Sigmoid colon (tissue), 7 donors: Measurements from ENCODE around the gene CHAF1B. TPM values are rescaled to one million over a fixed set of nuclear protein-coding genes. Genes with fewer than 3 reads are reported as not detected.

Experiments used
- DNase-seq: peaks from one replicate; pipeline ENCODE4 v3.0.0-alpha.2; 2019
- H3K27ac ChIP-seq, 4 donors: fragments of 200-600 bp; sonication (generic); one replicate each; pipeline ENCODE4 v1.5.1; 2016 to 2019; ENCODE audit warnings: mild to moderate bottlenecking in 1 of 4
- H3K27me3 ChIP-seq, 3 donors: fragments of 200-600 bp; sonication (generic); one replicate each; pipeline ENCODE4 v1.5.1; 2019; ENCODE audit warnings: mild to moderate bottlenecking in 1 of 3
- H3K36me3 ChIP-seq, 4 donors: fragments of 200-600 bp; sonication (generic); one replicate each; pipeline ENCODE4 v1.5.1; 2016 to 2019
- H3K4me1 ChIP-seq, 4 donors: fragments of 200-600 bp; sonication (generic); one replicate each; pipeline ENCODE4 v1.5.1; 2017 to 2019
- H3K4me3 ChIP-seq, 4 donors: fragments of 200-600 bp; sonication (generic); one replicate each; pipeline ENCODE4 v1.5.1; 2017 to 2019; ENCODE audit warnings: mild to moderate bottlenecking in 2 of 4, moderate library complexity in 1 of 4
- H3K9me3 ChIP-seq, 4 donors: fragments of 200-600 bp in 3 of 4; sonication (generic) in 3 of 4; one replicate each; pipeline versions ENCODE4 v1.5.1 to v1.6.1; 2013 to 2019
- EP300 ChIP-seq, 4 donors: sonication (generic); formaldehyde crosslinking; IDR thresholded peaks; one replicate each; pipeline ENCODE4 v1.6.1; 2017; ENCODE audit warnings: antibody characterized with exemption in 4 of 4
- POLR2A ChIP-seq, 2 donors: fragments of 450-650 bp; IDR thresholded peaks; one replicate each; pipeline ENCODE4 v1.6.1; 2016; ENCODE audit warnings: antibody characterized with exemption in 2 of 2, mild to moderate bottlenecking in 2 of 2, moderate library complexity in 2 of 2
- POLR2AphosphoS5 ChIP-seq, 4 donors: sonication (generic); formaldehyde crosslinking; IDR thresholded peaks; one replicate each; pipeline ENCODE4 v1.6.1; 2017; ENCODE audit warnings: antibody characterized with exemption in 4 of 4
- WGBS, 2 donors: extraction: QIAGEN DNeasy Blood & Tissue Kit; methylation state at CpG; one replicate each; pipeline ENCODE4 v1.1.7; 2013; 5-methylcytosine and 5-hydroxymethylcytosine counted together
- intact Hi-C: fragments of 100-400 bp; cut with DNase I; formaldehyde crosslinking; loops from one replicate; pipeline ENCODE4 v1.15.1; 2023
- polyA plus RNA-seq, 3 donors: library from polyadenylated mRNA; stranded (reverse); fragments of 200-250 nt; gene quantifications; one replicate each; pipeline ENCODE4 v1.2.3, GENCODE V29; 2013
- total RNA-seq, 4 donors: library from RNA; depleted of rRNA; stranded (reverse); fragments of >200 nt; gene quantifications; one replicate each; pipeline ENCODE4 v1.1.0, GENCODE V29; 2016
- TF ChIP-seq, protein P1 (sequence below), 4 experiments: fragments of 450-650 bp in 3 of 4; fragments of 200-600 bp in 1 of 4; IDR thresholded peaks; one replicate each; pipeline ENCODE4 v1.5.1; 2016 to 2019; ENCODE audit warnings: antibody characterized with exemption in 4 of 4, mild to moderate bottlenecking in 3 of 4, moderate library complexity in 2 of 4
- donor health status: healthy with polysubstance abuse.
- donor health status: Bipolar disorder and iron deficiency.
- donor health status: healthy.

The CHAF1B gene
- total and polyA plus RNA-seq, 7 donors: 0.36 to 3.5 (median 0.66) TPM

DNA sequence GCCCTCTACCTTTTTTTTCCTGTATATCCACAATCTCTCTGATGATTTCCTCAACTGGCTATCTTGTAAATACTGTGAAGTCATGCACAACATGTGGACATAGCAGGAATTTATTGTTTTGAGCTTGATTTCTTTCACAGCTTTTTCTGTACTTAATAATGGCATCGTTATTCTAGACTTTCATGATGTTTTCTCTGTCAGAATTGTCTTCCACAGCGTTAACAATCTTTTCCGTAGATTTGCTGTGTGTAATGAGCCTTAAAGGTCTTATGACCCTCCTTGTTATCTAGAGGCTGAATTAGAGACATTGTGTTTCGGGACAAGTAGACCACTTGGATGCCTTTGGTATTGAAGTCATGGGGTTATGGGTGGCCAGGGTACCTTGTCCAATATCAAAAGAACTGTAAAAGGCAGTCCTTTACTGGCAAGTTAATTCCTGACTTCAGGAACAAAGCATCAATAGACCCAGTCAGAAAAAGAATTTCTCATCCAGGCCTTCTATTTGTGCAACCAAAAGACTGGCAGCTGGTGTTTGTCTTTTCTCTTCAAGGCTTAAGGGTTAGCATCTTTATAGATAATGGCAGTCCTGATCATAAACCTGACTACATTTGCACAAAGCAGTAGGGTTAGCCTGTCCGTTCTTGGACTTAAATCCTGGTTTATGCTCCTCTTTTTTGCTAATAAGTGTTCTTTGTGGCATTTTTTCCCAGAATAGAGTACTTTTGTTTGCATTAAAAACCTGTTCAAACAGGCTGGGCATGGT, 30.1 kb upstream of the CHAF1B start:
- no peak overlapping the region for H3K27ac ChIP-seq
- no peak for DNase-seq
- intact Hi-C loops: no loop called here
- H3K27me3 ChIP-seq: no peaks in the 10 kb centered on the region
- H3K36me3 ChIP-seq: peaks cover 9 to 89% (median 27%) of the 10 kb centered on the region in 4 donors
- 90 to 93% methylated on average over 5 of the region's 5 CpGs for WGBS, 2 donors
- TF ChIP-seq, protein P1, sequence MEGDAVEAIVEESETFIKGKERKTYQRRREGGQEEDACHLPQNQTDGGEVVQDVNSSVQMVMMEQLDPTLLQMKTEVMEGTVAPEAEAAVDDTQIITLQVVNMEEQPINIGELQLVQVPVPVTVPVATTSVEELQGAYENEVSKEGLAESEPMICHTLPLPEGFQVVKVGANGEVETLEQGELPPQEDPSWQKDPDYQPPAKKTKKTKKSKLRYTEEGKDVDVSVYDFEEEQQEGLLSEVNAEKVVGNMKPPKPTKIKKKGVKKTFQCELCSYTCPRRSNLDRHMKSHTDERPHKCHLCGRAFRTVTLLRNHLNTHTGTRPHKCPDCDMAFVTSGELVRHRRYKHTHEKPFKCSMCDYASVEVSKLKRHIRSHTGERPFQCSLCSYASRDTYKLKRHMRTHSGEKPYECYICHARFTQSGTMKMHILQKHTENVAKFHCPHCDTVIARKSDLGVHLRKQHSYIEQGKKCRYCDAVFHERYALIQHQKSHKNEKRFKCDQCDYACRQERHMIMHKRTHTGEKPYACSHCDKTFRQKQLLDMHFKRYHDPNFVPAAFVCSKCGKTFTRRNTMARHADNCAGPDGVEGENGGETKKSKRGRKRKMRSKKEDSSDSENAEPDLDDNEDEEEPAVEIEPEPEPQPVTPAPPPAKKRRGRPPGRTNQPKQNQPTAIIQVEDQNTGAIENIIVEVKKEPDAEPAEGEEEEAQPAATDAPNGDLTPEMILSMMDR (IDR thresholded peaks at IDR 0.05): no peak
- TF ChIP-seq EP300 (IDR thresholded peaks at IDR 0.05): no peak
- no peak for TF ChIP-seq POLR2A (IDR thresholded peaks at IDR 0.05)
- TF ChIP-seq POLR2AphosphoS5 (IDR thresholded peaks at IDR 0.05): no peak
- no peaks in the 10 kb centered on the region for H3K4me1 ChIP-seq
- H3K9me3 ChIP-seq: no peaks in the 10 kb centered on the region
- H3K4me3 ChIP-seq: no peak overlapping the region

GRCh38 chr21:36355868-36356267, 29.3 kb upstream of the CHAF1B start:
- Histone ChIP-seq H3K27ac (no peak overlapping the region), H3K9me3 (no peaks in the 10 kb centered on the region), H3K36me3 (peaks cover 15 to 89% (median 34%) of the 10 kb centered on the region in 4 donors), H3K27me3 (no peaks in the 10 kb centered on the region), H3K4me3 (no peak overlapping the region), H3K4me1 (no peaks in the 10 kb centered on the region)
- intact Hi-C loops: no loop called here
- no peak for DNase-seq
- TF ChIP-seq EP300 (IDR thresholded peaks at IDR 0.05): no peak
- TF ChIP-seq POLR2AphosphoS5 (IDR thresholded peaks at IDR 0.05): no peak
- TF ChIP-seq, protein P1 (IDR thresholded peaks at IDR 0.05): no peak
- no peak for TF ChIP-seq POLR2A (IDR thresholded peaks at IDR 0.05)
- 25 to 52% methylated on average over 2 of the region's 2 CpGs for WGBS, 2 donors

GRCh38 chr21:36359185-36359584, 26.0 kb upstream of the CHAF1B start:
- intact Hi-C loops: no loop called here
- WGBS, 2 donors: 93 to 95% methylated on average over 2 of the region's 2 CpGs
- no peaks in the 10 kb centered on the region for H3K4me1 ChIP-seq
- TF ChIP-seq, protein P1 (IDR thresholded peaks at IDR 0.05): no peak
- TF ChIP-seq EP300 (IDR thresholded peaks at IDR 0.05) (no peak), POLR2AphosphoS5 (IDR thresholded peaks at IDR 0.05) (no peak), POLR2A (IDR thresholded peaks at IDR 0.05) (no peak)
- H3K27ac ChIP-seq: no peak overlapping the region
- H3K27me3 ChIP-seq: no peaks in the 10 kb centered on the region
- H3K36me3 ChIP-seq: peaks cover 26 to 99% (median 53%) of the 10 kb centered on the region in 4 donors
- no peak for DNase-seq
- no peaks in the 10 kb centered on the region for H3K9me3 ChIP-seq
- H3K4me3 ChIP-seq: no peak overlapping the region

GRCh38 chr21:36369064-36369685, 16.0 kb upstream of the CHAF1B start:
- H3K9me3 ChIP-seq: no peaks in the 10 kb centered on the region
- H3K4me3 ChIP-seq: no peak overlapping the region
- no peak for TF ChIP-seq POLR2AphosphoS5 (IDR thresholded peaks at IDR 0.05)
- TF ChIP-seq, protein P1 (IDR thresholded peaks at IDR 0.05): no peak
- TF ChIP-seq EP300 (IDR thresholded peaks at IDR 0.05): no peak
- no peak for TF ChIP-seq POLR2A (IDR thresholded peaks at IDR 0.05)
- 89 to 91% methylated on average over 7 of the region's 7 CpGs for WGBS, 2 donors
- peaks cover 42 to 99% (median 62%) of the 10 kb centered on the region in 4 donors for H3K36me3 ChIP-seq
- DNase-seq: no peak
- H3K27me3 ChIP-seq: no peaks in the 10 kb centered on the region
- intact Hi-C loops: no loop called here
- H3K27ac ChIP-seq: no peak overlapping the region
- H3K4me1 ChIP-seq: no peaks in the 10 kb centered on the region
